GM18505 (cell line): ENCODE measurements around the gene TACC2.
"Not testable (repeated sequence)": the region's sequence is repeated elsewhere in the genome, so short reads cannot be mapped to it uniquely, and the experiment has no call there.

Experiments used
- ATAC-seq: cut with Tn5 transposase; IDR thresholded peaks from one replicate; pipeline ENCODE4 v1.9.1; 2021; ENCODE audit not compliant: unreplicated experiment
- POLR2A ChIP-seq: IDR thresholded peaks from 4 replicates; pipeline ENCODE4 v1.6.1; 2011; ENCODE audit warnings: borderline replicate concordance; ENCODE audit not compliant: insufficient read depth, insufficient read length; ENCODE audit errors: extremely low read depth

Gene TACC2

DNA sequence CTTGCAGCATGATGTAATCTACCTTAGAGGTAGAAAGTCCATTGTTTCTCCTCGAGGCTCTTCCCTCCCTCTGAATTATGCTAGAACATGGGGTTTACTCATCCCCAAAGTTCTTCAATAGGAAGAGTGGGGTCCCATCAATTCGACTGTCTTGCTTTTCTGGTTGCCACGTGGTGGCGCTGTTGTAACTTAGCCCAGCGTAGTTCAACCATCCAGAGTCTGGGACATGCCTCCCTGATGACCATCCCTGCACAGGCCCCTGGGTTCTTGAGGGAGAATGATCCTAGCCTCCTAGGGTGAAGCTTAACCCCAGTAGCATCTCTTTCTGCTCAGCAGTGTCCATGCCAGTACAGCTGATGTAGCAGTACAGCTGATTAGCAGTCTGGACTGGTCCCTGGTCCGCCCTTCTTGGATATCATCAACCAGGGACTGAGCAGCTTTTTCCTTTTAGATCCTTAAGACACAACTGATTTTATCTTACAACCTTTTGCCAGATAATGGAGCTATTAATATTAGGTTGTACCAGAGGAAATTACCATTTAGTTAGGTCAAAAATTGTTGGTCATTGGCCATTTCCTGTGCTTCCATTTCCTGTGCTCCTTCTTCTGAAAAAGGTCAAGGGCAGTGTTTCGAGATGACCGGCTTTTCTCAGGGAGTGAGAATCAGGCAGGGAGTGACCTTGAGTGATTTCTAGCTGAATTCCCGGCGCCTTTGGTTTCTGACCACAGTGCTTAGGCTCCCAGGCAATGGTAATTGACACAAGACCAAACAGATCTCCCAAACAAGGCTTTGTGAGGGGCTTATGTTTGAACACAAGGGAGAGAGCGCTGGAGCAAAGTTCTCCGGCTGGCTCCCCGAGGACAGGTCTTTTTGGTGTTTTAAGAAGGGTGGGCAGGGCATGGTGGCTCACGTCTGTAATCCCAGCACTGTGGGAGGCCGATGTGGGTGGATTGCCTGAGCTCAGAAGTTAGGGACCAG, 65.4 kb downstream of the TACC2 start:
- TF ChIP-seq POLR2A: no peak
- no peak for ATAC-seq

DNA sequence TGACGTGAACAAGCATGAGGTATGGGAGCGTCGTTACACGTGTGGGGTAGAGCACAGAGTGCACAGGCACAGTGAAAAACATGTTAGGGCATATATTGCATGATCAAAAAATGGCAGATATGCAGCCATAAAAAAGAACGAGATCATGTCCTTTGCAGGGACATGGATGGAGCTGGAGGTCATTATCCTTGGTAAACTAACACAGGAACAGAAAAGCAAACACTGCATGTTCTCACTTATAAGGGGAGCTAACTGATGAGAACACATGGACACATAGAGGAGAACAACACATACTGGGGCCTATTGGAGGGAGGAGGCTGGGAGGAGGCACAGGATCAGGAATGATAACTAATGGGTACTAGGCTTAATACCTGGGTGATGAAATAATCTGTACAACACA, 66.3 kb downstream of the TACC2 start:
- no peak for ATAC-seq

DNA sequence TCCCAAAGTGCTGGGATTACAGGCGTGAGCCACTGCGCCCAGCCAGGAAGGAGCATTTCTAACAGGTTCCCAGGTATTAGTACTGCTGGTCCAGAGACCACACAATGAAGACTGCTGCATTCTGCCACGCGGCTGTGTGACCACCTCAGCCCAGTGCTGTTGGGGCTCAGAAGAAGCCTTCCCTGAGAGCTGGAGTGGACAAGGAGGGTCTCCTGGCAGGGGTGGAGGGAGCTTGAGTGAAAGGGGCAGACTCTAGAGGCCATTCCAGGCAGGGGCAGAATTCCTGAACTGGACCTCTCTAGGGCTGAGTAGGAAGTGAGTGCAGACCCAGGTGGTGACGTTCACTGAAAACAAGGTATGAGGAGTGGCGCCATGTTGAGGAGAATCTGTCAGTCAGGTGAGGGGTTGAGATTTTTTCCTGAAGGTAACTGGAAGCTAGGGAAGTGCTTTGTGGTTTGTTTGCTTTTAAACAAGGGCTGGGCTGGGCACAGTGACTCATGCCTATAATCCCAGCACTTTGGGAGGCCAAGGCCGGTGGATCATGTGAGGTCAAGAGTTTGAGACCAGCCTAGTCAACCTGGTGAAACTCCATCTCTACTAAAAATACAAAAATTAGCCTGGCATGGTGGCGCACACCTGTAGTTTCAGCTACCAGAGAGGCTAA, 67.6 kb downstream of the TACC2 start:
- no peak for TF ChIP-seq POLR2A
- ATAC-seq: no peak

More for the DNA sequence above, 66.3 kb downstream of the TACC2 start:
- TF ChIP-seq POLR2A: no peak

DNA sequence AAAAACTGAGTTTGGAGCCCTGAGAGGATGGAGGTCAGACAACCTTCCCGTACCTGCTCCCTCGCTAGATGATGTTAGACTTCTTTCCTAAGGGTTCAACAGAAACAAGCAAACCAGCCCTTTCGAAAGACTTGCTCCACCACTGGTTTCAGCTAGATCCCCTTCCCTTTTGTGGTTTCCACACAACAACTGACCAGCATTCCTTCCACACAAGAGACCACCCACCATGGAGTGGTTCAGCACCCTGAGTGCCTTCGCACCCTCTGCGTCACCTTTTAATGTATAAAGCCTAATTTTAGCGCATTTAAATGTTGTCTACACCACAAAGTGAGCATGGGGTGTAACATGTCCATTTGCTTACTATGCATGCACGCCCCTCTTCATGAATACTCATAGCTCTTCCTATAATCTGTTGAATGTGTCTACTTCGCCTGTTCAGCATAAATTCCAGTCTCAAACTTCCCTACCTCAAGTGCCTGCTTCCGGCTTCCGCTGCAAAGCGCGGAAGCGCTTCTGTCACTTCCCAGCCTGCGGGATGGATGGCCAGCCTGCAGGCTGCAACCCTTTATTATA, 69.0 kb downstream of the TACC2 start:
- ATAC-seq: no peak
- TF ChIP-seq POLR2A: no peak

DNA sequence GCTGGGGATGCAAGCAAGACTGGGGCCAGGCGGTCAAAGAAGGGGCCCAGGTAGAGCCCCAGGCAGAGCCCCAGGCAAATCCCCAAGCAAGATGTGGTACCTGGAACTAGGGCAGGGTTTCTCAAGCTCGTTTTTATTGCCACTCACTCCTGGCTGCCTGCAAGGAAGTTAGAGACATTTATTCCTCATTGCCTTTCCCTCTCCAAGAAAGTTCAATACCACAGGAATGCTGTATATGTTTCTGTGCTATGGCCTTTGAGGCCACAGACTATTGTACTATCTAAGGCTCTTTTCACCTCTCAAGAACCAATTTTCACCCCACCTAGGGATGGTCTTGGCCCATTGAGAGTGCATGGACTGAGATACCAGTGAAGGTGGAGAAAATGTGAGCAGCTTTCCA, 71.3 kb downstream of the TACC2 start:
- no peak for TF ChIP-seq POLR2A
- no peak for ATAC-seq

DNA sequence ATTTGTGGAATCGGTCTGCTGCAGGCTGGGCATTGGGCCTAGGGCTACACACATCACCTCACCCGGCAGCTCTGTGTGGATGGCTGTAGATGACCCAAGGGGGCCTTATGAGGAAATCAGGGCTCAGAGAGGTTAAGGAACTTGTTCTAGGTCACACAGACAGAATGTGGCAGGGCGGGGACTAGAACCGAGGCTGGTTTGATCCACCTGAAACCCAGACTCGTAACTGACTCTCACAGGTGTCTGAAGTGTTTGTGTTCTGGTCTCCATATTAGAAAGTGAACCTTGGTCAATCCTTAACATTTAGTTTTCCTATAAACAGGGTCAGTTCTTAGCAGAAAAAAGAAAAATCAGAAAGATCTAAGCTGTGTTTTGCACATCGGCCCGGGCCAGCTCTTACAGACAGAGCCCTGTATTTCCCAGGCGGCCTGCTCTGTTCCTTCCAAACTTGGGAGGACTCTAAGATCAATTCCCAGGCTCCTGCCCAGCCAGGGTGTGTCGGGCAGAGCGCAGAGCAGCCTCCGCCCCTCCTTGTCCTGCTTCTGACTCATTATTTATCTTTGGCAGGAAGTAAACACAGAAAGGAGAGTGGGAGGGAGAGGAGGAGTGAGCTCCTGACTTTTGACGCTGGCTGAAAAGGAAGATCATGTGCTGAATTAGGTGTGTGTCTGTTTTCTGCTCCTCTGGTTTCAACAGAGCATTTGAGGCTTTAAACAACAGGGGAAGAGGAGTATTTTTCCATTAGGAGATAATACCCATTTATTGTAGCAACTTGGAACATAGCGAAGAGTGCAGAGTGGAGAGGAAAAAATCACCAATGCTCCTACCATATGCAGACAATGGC, 74.1 kb downstream of the TACC2 start:
- TF ChIP-seq POLR2A: no peak
- ATAC-seq: no peak

DNA sequence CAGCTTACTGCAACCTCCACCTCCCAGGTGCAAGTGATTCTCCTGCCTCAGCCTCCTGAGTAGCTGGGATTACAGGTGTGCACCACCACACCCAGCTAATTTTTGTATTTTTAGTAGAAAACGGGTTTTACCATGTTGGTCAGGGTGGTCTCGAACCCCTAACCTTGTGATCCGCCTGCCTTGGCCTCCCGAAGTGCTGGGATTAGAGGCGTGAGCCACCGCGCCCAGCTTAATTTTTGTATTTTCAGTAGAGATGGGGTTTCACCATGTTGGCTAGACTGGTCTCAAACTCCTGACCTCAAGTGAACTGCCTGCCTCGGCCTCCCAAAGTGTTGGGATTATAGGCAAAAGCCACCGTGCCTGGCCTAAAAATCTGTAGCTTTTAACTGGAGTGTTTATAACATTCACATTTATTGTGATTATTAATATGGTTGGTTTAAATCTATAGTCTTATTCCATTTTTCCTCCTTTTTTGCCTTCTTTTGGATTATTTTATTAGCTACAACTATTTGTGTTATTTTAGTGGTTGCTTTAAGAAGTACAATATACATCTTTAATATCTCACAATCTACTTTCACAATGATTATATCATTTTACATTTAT, 77.5 kb downstream of the TACC2 start:
- not testable (repeated sequence) for ATAC-seq

DNA sequence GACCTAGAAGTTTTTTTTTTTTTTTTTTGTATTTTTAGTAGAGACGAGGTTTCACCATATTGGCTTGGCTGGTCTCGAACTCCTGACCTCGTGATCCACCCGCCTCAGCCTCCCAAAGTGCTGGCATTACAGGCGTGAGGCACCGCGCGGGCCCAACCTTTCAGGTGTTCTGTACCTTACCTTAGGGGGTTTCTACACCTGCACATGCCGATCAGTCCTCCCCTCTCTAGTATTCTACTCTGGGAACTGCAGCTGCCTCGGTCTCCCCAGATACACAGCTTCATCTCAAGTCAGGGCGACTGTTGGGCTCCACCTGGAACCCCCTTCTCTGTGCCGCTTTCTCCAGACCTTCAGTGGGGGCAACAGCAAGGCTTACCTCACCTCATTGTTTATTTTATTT, 79.9 kb downstream of the TACC2 start:
- ATAC-seq: no peak

DNA sequence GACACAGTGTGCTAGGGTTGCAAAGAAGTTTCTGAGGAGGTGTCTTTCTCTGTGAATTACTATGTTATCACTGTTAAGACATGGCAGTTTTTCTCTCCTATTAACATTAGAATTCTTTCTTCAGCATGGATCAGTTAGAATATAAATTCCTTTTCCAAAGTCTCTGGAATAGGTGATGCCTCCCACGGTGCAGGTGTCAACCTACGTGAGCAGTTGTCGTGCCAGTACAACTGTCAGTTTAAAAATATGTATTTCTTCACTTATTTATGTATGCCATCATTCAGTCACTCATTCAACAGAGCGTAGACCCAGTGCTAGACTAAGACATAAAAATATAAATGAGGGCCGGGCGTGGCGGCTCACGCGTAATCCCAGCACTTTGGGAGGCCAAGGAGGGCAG, 83.5 kb downstream of the TACC2 start:
- no peak for ATAC-seq
- no peak for TF ChIP-seq POLR2A

More for the DNA sequence above, 79.9 kb downstream of the TACC2 start:
- no peak for TF ChIP-seq POLR2A

DNA sequence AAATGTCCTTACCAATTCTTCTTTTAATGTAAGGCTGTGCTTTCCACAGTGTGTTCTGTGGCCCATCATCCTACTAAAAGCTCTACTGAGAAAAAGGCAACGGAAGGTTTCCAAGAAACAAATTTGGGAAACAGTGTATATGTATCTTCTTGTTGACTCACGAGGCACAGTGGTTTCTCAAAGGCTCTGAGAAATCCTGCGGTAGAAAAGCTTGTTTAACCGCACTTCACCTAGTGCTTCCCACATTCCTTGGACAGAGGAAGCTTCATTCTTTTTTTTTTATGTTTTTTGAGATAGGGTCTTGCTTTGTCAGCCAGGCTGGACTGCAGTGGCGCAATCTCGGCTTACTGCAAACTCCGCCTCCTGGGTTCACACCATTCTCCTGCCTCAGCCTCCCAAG, 84.5 kb downstream of the TACC2 start:
- ATAC-seq: no peak

DNA sequence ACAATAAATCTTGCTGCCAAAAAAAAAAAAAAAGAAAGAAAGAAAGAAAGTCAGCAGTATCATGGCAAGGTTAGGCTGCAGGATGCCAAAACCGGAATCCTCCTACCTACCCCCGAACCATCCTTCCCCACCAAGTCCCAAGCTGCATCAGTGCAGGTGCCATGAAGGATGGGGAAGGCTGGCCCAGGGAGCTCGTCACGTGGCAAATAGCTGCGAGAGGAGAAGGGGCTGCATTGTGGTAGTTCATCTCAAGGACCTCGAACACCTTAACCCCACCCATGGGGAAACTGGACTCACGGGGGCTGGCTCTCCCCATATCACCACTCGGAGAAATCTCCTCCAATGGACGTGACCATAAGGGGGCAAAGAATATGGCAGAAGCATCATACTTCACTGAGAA, 86.2 kb downstream of the TACC2 start:
- TF ChIP-seq POLR2A: no peak
- ATAC-seq: no peak

More for the DNA sequence above, 84.5 kb downstream of the TACC2 start:
- TF ChIP-seq POLR2A: no peak

DNA sequence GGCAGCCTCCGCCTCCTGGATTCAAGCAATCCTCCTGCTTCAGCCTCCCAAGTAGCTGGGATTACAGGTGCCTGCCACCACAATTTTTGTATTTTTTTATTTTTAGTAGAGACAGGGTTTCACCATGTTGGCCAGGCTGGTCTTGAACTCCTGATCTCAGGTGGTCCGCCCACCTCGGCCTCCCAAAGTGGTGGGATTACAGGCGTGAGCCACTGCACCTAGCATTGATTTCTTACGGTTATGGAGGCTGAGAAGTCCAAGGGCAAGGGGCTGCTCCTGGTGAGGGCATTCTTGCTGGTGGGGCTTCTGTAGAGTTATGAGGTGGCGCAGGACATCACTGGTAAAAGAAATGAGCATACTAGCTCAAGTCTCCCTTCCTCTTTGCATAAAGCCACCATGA, 86.9 kb downstream of the TACC2 start:
- ATAC-seq: not testable (repeated sequence)

DNA sequence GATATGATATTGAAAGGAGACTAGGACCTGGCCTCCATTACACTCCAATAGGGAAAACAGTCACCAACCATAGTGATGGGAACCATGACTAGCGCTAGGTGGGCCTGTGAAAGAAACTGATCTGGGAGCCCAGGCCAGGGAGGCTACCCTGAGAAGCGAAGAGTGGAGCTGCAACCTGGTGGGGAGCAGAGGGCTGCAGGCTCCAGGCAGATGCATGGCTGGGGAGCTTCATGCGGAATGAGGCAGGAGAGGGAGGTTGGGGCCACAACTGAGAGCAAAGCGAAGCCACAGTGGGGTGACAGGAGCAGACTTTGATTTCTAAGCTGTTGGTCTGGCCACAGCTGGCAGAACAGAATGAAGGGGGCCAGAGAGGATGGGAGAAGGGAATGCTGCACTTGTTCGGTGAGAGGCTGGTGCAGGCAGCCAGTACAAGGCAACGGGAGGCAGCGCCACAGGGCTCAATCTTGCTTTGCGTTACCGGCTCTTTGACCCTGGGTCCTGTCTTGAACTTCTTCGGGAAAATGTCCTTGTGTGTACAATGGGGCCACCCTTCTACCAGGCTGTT, 88.4 kb downstream of the TACC2 start:
- no peak for ATAC-seq
- no peak for TF ChIP-seq POLR2A

DNA sequence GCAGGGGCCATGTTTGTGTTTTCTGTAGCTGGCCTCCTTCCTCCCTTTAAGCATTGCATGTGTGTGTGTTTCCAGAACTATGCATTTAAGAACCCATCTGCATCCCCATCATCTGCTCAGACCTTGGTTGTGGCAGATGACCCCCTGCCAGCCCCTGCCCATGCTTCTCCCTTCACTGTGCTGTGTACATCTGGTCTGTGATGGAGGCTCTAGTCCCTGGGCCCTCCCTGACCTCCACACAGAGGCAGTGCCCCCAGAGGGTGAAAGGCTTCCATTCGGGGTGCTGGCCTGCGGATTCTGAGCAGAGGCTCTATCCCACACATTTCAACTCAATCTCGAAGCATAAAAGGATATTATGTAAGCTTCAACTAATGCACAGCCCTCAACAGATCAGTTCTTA, 89.4 kb downstream of the TACC2 start:
- no peak for TF ChIP-seq POLR2A
- no peak for ATAC-seq
